NCI-H1105 (cell line): ENCODE measurements around the gene GJA4.
"Not testable (repeated sequence)": the region's sequence is repeated elsewhere in the genome, so short reads cannot be mapped to it uniquely, and the experiment has no call there.

Experiments used
- DNase-seq: peaks from one replicate; lab custom pipeline; 2025; lab: John Stamatoyannopoulos, UW

The GJA4 gene

DNA sequence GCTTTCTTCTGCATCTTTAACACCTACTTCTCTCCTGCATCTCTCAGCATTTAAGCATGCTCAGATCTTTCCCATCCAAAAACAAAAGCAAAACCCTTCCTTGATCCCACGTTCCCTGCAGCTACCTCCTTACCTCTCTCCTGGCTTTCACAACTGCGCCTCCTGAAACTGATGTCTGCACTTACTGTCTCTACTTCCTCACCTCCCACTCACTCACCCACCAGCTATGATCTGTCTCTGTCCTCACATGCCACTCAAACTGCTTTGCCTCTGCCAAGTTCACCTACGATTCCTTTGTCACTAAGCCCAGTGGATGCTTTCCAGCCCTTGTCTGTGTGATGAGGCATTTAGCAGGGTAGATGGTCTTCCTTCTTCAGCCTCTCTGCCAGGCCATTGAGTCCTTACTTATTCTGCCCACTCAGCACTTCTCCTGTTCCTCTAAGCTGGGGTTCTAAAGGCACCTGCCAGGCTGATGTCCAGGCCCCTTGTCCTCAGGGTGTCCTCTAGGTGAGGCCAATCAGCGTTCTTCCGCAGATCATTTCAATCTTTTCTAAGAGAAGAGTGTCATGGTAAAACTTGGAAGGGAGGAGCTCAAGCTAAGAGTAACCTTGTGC lies 21.8 kb upstream of the GJA4 start:
- DNase-seq, result no peak

DNA sequence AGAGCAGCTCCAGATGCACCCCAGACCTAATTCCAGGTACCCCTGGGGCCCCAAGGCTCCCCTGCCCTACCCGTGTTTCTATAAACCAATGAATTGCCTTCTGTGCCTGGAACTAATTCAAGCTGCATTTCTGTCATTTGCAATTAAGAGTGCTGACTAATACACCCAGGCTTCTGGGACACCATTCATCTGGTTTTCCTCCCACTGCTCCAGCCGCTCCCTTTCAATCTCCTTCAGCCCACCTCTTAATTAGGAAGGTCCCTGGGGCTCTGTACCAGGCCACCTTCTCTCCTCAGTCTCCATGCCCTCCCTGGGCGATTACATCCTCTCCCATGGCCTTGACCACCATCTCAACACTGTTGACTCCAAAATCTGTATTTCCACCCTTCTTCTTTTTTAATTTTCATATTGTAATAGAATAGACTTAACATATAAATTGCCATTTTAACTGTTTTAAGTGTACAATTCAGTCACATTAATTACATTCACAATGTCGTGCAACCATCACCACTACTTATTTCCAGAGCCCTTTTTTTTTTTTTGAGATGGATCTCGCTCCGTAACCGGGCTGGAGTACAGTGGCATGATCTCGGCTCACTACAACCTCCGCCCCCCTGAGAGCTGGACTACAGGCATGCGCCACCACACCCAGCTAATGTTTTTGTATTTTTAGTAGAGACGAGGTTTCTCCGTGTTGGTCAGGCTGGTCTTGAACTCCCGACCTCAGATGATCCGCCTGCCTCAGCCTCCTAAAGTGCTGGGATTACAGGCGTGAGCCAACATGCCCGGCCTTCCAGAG lies 21.0 kb upstream of the GJA4 start:
- DNase-seq, result no peak

DNA sequence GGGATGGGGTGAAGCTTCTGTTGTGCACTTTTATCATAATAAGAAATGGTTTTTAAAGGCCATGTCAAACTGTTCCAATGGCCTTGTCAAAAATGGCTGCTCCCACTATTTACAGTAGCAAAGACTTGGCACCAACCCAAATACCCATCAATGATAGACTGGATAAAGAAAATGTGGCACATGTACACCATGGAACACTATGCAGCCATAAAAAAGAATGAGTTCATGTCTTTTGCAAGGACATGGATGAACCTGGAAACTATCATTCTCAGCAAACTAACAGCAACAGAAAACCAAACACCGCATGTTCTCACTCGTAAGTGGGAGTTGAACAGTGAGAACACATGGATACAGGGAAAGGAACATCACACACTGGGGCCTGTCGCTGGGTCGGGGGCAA lies 19.7 kb upstream of the GJA4 start:
- DNase-seq, result not testable (repeated sequence)

DNA sequence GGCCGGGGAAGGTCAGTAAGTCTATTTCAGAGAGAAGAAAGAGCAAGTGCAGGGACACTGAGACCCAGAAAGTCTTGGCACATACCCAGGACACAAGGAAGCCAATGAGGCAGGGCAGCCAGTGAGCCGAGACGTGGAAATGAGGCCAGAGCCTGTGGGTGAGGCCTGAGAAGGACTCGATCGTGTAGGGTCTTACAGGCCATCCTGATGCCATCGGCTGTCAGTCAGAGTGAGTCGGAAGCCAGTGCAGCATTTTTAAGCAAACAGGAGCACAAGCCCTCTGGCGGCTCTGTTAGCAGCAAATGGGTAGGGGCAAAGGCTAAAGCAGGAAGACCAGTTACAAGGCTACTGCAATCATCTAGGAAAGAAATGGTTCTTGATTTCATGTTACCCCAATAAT lies 17.8 kb upstream of the GJA4 start:
- DNase-seq, result no peak

DNA sequence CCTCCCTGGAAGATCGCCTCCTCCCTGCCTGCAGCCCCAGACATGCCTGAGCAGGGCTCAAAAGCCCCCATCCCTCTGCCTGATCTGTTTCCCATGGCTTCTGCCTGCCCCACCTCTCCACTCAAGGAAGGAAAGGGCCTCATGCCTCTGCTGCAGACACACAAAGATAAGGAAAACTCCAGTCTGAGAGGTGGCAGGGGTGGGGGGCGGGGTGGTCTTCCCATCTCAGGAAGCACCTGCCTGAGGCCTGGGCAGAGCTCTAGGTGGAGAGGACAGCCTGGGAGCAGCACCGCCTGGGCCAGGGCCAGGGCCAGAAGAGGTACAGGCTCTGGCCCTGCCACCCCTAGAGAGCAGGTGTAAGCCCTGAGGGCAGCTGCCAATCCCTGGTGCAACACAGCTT lies 15.9 kb upstream of the GJA4 start:
- DNase-seq, result no peak

DNA sequence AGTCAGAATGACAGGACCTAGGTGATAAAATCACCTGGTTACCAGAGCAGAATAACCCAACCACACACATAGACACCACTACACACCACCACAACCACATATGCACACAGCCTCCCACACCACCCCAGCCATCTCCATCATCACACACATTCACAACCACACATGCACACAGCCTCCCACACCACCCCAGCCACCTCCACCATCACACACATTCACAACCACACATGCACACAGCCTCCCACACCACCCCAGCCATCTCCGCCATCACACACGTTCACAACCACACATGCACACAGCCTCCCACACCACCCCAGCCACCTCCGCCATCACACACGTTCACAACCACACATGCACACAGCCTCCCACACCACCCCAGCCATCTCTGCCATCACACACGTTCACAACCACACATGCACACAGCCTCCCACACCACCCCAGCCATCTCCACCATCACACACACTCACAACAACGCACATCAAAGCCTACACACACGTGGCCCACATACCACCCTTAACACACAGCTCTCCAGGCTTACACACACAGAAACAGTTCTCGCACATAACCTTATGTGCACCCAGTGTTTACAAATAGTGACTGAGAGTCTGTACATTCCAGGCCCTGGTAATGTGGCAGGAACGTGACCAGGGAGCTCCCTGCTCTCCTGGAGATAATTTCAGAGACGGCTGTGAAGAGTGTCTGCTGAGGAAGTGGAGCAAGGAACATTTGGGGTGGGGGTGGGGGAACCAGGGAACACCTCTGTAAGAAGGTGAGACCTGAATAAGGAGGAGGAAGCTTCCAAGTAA lies 15.1 kb upstream of the GJA4 start:
- DNase-seq, result no peak

DNA sequence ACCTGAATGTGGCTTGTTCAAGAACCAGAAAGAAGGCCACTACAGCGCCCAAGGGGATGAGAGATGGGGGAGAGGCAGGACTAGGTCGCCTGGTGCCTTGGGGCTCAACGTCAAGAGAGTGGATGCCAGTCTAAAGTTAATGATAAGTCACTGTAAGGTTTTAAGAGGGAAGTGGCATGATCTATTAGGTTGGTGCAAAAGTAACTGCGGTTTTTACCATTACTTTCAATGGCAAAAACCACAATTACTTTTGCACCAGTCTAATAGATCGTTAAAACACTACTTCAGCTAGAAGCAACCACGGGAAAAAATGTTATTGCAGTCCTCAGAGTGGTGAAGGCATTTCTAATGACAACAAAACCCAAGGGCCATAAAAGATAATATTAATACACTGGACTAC lies 14.4 kb upstream of the GJA4 start:
- DNase-seq, result no peak

DNA sequence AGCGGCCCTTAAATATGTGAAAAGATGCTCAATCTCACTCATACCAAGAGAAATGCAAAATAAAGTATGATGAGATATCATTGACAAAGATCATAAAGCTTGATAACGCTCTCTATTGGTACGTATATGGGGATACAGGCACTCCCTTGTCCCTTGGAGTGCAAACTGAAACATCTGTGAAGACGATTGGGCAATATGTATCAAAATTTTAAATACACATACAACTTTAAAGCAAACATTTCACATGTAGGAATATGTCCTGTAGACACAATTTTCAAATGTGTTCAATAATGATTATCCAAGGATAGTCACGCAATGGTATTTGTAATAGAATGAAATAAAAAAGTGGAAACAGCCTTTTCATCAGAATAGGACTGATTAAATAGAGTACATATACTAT lies 13.8 kb upstream of the GJA4 start:
- DNase-seq, result no peak

DNA sequence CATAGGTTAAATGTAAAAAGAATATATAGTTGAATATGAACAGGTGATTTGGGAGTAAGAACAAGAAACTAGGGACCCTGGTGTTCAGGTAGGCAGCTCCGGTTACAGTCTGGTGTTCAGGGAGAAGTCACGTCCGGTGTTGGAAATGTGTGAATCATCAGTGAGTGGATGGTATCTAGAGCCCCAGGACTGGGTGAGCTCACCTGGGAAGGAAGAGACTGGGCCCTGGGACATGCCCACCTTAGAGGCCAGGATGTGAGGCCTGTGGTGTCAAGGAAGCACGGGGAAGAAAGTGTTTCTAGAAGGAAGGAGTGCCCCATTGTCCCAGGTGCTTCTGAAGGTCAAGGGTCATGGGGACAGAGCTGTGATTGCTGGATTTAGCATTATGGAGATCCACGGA lies 13.3 kb upstream of the GJA4 start:
- no peak for DNase-seq

DNA sequence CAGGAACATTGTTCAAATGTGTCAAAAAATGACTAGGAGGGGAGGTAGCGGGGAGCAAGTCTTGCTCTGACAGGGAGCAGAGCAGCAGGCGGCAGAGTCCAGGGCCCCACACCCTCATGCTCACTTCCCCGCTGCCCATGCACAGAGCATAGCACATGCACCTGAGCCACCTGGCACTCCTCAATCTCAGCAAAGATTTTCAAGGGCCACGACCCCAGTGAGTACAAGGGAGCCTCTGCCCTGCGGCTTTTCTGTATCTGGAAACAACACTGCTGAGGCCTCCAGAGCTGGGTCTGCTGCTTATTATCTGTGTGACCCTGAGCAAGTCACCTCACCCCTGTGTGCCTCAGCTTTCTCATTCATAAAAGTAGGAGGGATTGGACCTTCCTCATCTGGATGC lies 12.8 kb upstream of the GJA4 start:
- no peak for DNase-seq

DNA sequence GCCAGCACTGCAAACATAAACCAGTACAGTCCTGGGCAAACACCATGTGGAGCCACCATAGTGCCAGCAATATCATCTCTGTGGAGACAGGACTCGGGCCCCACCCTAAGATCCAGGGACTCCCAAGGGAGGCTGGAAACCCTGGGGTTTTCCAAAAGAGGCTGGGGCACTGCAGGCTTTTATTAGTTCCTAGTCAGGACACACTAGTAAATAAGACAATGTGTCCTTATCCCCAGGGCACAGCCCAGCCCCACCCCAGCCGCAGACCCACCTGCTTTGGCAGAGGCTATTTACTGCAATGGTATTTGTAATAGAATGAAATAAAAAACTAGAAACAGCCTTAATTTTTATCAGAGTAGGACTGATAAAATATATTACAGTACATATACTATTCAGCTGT lies 12.3 kb upstream of the GJA4 start:
- DNase-seq, result no peak

DNA sequence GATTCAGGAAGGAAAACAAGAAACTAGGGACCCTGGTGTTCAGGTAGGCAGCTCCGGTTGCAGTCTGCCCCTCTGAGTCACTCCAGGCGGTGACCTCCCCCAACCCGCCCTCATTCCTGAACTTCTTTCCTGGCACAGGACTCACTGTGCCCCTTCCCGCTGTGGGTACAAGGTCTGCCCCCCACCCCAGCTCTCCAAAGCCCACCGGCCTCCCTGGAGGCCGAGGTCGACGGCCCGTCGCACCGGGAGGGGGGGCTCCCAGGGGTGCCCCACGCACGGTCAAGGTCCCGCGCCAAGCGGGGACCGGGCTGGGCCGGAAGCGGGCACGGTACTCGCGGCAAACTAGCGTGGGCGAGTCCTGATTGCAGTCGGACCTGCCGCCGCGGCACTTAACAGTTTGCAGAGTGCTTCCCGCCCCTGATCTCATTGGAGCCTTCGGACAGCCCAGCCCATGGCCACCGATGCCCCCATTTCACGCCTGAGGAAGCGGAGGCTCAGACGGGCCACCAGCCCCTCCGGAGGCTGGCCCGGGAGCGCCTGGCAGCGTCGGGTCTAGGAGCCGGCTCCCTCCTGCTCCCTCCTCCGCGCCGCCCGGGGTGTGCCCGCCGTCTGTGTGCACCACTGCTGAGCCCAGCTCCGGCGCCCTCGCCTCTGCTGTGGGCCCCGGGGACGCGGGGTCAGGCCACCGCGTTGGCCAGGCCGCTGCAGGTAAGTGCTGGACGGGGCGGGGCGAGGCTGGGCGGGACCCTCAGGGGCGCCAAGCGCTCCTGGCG lies 11.5 kb upstream of the GJA4 start, which contains the start of gene GJB3:
TSS of gene GJB3 (plus strand) at position 144 of the 773 bp plus-strand sequence. CDS start 3,549 bp downstream, outside the sequence.
- peak; percentile 1 for DNase-seq

DNA sequence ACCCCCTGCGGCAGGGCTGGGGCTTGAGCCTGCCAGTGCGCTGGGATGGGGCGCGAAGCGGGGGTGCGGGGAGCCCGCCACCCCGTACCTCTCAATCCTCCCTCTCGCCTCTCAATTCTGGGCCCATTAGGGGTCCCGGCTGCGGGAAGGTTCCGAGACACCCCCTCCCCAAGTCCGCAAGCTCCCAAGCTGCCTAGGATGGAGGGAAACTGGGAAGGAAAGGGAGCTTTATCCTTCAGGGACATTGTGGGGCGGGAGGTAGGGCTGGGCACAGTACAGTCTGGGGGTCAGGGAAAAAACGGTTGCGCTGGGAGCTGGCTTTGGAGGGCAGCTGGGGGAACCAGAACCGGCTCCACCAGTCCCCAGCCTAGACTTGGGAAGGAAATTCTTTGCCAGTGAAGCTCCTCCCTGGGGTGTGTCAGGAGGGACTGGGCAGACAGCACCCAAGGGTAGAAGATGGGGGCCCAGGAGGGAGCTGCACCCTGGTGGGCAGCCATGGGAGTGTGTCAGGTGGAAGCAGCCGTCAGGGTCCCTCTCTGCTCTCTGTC lies 10.9 kb upstream of the GJA4 start:
- DNase-seq, result no peak

DNA sequence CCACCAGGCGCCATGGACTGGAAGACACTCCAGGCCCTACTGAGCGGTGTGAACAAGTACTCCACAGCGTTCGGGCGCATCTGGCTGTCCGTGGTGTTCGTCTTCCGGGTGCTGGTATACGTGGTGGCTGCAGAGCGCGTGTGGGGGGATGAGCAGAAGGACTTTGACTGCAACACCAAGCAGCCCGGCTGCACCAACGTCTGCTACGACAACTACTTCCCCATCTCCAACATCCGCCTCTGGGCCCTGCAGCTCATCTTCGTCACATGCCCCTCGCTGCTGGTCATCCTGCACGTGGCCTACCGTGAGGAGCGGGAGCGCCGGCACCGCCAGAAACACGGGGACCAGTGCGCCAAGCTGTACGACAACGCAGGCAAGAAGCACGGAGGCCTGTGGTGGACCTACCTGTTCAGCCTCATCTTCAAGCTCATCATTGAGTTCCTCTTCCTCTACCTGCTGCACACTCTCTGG lies 8.0 kb upstream of the GJA4 start:
- no peak for DNase-seq

DNA sequence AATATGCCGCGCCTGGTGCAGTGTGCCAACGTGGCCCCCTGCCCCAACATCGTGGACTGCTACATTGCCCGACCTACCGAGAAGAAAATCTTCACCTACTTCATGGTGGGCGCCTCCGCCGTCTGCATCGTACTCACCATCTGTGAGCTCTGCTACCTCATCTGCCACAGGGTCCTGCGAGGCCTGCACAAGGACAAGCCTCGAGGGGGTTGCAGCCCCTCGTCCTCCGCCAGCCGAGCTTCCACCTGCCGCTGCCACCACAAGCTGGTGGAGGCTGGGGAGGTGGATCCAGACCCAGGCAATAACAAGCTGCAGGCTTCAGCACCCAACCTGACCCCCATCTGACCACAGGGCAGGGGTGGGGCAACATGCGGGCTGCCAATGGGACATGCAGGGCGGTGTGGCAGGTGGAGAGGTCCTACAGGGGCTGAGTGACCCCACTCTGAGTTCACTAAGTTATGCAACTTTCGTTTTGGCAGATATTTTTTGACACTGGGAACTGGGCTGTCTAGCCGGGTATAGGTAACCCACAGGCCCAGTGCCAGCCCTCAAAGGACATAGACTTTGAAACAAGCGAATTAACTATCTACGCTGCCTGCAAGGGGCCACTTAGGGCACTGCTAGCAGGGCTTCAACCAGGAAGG lies 7.4 kb upstream of the GJA4 start:
- no peak for DNase-seq

DNA sequence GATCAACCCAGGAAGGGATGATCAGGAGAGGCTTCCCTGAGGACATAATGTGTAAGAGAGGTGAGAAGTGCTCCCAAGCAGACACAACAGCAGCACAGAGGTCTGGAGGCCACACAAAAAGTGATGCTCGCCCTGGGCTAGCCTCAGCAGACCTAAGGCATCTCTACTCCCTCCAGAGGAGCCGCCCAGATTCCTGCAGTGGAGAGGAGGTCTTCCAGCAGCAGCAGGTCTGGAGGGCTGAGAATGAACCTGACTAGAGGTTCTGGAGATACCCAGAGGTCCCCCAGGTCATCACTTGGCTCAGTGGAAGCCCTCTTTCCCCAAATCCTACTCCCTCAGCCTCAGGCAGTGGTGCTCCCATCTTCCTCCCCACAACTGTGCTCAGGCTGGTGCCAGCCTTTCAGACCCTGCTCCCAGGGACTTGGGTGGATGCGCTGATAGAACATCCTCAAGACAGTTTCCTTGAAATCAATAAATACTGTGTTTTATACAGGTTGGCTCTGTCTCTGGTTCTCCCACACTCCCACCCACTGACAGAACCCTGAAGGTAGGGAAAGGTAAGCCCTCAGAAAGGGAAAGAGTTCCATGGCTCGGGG lies 6.8 kb upstream of the GJA4 start:
- no peak for DNase-seq

DNA sequence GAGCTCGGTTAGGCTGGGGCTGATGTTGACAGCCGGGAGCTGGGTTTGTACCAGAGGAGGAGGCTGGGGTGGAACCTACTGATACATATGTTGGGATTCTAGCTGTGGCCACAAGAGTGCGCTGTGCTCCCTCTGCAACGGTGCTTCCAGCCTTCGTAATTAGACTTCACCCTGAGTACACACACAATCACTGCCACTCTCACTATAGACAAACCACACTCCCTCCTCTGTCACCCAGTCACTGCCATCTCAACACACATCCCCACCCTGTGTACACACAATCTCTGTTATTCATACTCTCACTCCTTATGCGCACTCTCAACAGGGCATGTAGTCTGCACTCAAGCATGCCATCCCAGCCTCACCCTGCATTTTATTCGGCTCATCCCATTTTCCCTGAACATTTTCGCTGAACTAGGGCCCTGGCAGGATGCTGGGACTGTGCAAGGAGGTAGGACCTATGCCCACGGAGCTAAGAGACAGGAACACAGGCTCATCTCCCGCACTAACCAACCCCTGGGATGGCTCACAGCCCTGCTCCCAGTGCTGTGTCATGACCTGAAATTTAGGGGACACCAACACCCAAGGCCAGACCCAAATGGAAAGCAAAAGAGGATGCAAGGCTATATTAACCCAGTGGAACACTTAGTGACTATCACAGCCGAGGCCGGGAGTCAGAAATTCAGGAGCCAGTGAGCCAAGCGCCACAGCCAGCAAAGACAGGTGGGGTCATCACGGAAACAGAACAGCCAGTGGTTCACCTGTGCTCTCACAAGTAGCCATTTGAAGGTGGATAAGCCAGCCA lies 6.1 kb upstream of the GJA4 start:
- DNase-seq, result peak; percentile 58

DNA sequence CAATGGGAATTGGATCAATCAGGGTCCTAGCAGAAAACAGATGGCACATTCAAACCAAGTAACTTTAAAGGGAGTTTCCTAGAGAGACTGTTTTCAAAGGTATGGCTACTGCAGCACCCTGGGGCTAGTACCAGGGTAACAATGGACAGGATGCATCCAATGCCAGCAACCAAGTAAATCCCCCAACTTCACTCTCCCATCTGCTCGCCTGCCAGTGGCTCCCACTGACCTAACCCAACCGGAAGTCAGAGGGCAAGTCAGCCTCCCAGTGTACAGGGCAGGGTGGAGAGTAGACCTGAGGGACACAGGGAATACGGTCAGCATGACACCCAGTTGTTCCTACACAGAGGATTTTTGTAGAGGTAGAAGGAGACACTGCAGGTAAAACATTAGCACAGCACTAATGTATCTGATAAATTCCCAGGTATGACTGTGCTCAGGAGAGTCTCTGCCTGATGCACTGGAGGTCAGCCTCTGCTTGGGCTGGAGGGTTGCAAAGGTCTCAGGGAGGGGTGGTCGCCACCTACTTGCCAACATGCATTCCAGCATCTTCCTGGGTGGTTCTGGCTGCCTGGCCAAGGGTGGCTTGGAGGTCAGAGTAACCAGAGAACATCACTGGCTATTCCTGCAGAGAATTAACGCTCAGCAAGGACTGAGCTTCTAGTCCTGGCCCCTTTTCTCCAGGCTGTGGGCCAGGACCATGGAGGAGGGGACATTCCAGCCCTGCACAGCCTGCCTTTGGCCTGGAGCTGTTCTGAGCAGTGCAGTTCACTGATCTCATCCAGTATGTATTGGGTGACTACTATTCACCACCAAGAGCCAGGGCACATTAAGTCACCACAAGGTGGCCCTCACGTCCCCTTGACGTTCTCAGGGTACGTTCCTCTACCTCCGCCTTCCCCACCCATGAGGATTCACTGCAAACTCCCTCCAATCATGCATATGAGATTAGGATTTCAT lies 5.1 kb upstream of the GJA4 start:
- DNase-seq, result no peak

DNA sequence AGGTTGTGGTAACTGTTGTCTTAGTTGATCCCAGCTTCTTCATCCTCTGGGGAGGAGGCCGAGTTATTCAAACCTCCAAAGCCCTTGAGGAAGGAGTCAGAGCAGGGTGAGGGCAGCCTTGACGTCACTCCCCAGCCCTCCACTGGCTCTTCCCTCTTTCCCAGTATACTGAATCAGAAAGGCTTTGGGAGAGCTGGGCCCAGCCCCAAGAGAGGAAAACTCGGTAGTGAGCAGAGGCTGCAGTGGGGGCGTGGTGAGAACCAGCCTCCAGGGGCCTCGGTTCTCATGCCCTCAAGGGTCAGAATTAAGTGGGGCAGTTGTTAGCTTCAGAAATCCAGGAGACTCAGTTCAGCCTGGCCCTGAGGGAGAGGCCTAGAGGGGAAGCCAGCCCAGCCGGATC lies 1.8 kb upstream of the GJA4 start:
- DNase-seq, result no peak
